ENCODE data around the gene SLC25A22. TPM values are rescaled to one million over a fixed set of nuclear protein-coding genes. Genes with fewer than 3 reads are reported as not detected.
A peak's percentile ranks its signal among the peaks of the same experiment; 100 is the strongest.

SLC25A22 gene
- total RNA-seq, 1 donor from 2014 or later, result 20.8 TPM

- Histone ChIP-seq H3K27ac (no peak overlapping the region), H3K9me3 (no peaks in the 10 kb centered on the region), H3K27me3 (peaks cover 9% of the 10 kb centered on the region), H3K36me3 (peaks cover 2% of the 10 kb centered on the region), H3K4me3 (peak overlapping the region; percentile 45), H3K4me1 (peaks cover 81% of the 10 kb centered on the region)
- intact Hi-C loops (cut with DNase I), result no loop called here
- no peak for TF ChIP-seq CTCF (IDR thresholded peaks at IDR 0.05)
- ATAC-seq (peak; percentile 59), DNase-seq (peak; percentile 92)
These were observed 32.4 kb upstream of the SLC25A22 start for GRCh38 chr11:830295-831117.

GRCh38 chr11:829847-830294, 31.8 kb upstream of the SLC25A22 start:
- Histone ChIP-seq H3K4me1 (peaks cover 77% of the 10 kb centered on the region), H3K27ac (peak overlapping the region; percentile 70), H3K9me3 (no peaks in the 10 kb centered on the region), H3K4me3 (peak overlapping the region; percentile 45), H3K27me3 (peaks cover 9% of the 10 kb centered on the region), H3K36me3 (peaks cover 8% of the 10 kb centered on the region)
- DNase-seq, result no peak
- no peak for ATAC-seq
- intact Hi-C loops (cut with DNase I), result no loop called here
- TF ChIP-seq CTCF (IDR thresholded peaks at IDR 0.05), result no peak

- peaks cover 71% of the 10 kb centered on the region for H3K4me1 ChIP-seq
These were observed 31.2 kb upstream of the SLC25A22 start for GRCh38 chr11:829176-829846.

GRCh38 chr11:828506-829175, 30.6 kb upstream of the SLC25A22 start:
- peak overlapping the region; percentile 54 for H3K4me3 ChIP-seq
- no peak for TF ChIP-seq CTCF (IDR thresholded peaks at IDR 0.05)
- H3K27me3 ChIP-seq, result peaks cover 9% of the 10 kb centered on the region
- DNase-seq (no peak), ATAC-seq (no peak)
- peaks cover 21% of the 10 kb centered on the region for H3K36me3 ChIP-seq
- H3K27ac ChIP-seq, result peak overlapping the region; percentile 70
- H3K4me1 ChIP-seq, result peaks cover 65% of the 10 kb centered on the region
- no peaks in the 10 kb centered on the region for H3K9me3 ChIP-seq
- intact Hi-C loops (cut with DNase I), result no loop called here

More at GRCh38 chr11:829176-829846, 31.2 kb upstream of the SLC25A22 start:
- DNase-seq, result no peak
- H3K27ac ChIP-seq, result peak overlapping the region; percentile 70
- H3K36me3 ChIP-seq, result peaks cover 14% of the 10 kb centered on the region
- H3K9me3 ChIP-seq, result no peaks in the 10 kb centered on the region
- intact Hi-C loops (cut with DNase I), result no loop called here
- peak overlapping the region; percentile 45 for H3K4me3 ChIP-seq
- peaks cover 9% of the 10 kb centered on the region for H3K27me3 ChIP-seq
- no peak for TF ChIP-seq CTCF (IDR thresholded peaks at IDR 0.05)
- ATAC-seq, result peak; percentile 1

GRCh38 chr11:827897-828192, 29.8 kb upstream of the SLC25A22 start, which contains the start of gene CRACR2B:
Gene CRACR2B (plus strand): TSS chr11:827919. CDS start chr11:828608, 689 bp downstream.
- ATAC-seq (no peak), DNase-seq (no peak)
- intact Hi-C loops (cut with DNase I), result no loop called here
- H3K4me3 ChIP-seq, result peak within 1 kb of the TSS; percentile 54
- H3K9me3 ChIP-seq, result no peaks in the 10 kb centered on the region
- peaks cover 9% of the 10 kb centered on the region for H3K27me3 ChIP-seq
- H3K36me3 ChIP-seq, result peaks cover 28% of the 10 kb centered on the region
- no peak for TF ChIP-seq CTCF (IDR thresholded peaks at IDR 0.05)
- H3K4me1 ChIP-seq, result peaks cover 65% of the 10 kb centered on the region
- peak within 1 kb of the TSS; percentile 78 for H3K27ac ChIP-seq
